ENCODE measurements around the gene PIGM.

The PIGM gene

GRCh38 chr1:160021376-160022074 is 10.3 kb downstream of the PIGM start:
- Histone ChIP-seq H3K9ac (ENCODE audit: low read depth, low read length) (no peak overlapping the region), H3K4me1 (ENCODE audit: insufficient read depth, low read length) (no peaks in the 10 kb centered on the region), H3K4me2 (ENCODE audit: insufficient read depth, low read length) (no peak overlapping the region), H3K36me3 (ENCODE audit: insufficient read depth, low read length) (no peaks in the 10 kb centered on the region), H3K27me3 (ENCODE audit: insufficient read depth, low read length, poor library complexity) (peaks cover 16% of the 10 kb centered on the region), H3K27ac (ENCODE audit: low read length) (no peak overlapping the region), H2AFZ (ENCODE audit: low read depth, low read length) (no peak overlapping the region), H3K79me2 (ENCODE audit: insufficient read depth, low read length) (no peaks in the 10 kb centered on the region), H3K9me3 (ENCODE audit: insufficient read depth, low read length, severe bottlenecking) (no peaks in the 10 kb centered on the region), H4K20me1 (ENCODE audit: insufficient read depth, low read length) (no peaks in the 10 kb centered on the region), H3K4me3 (ENCODE audit: low read depth in 1 of 2, low read length in 2 of 2) (no peak overlapping the region)
- ATAC-seq (ENCODE audit: insufficient read depth, low read depth), result no peak
- TF ChIP-seq CTCF (IDR thresholded peaks at IDR 0.05; ENCODE audit: borderline replicate concordance, extremely low read depth, low read length, poor library complexity, severe bottlenecking), result no peak
- no peak for DNase-seq

- Histone ChIP-seq H3K79me2 (ENCODE audit: insufficient read depth, low read length) (no peaks in the 10 kb centered on the region), H3K27me3 (ENCODE audit: insufficient read depth, low read length, poor library complexity) (peaks cover 18% of the 10 kb centered on the region), H3K36me3 (ENCODE audit: insufficient read depth, low read length) (no peaks in the 10 kb centered on the region), H4K20me1 (ENCODE audit: insufficient read depth, low read length) (no peaks in the 10 kb centered on the region), H3K27ac (ENCODE audit: low read length) (no peak overlapping the region), H3K4me2 (ENCODE audit: insufficient read depth, low read length) (no peak overlapping the region), H3K4me1 (ENCODE audit: insufficient read depth, low read length) (no peaks in the 10 kb centered on the region), H2AFZ (ENCODE audit: low read depth, low read length) (no peak overlapping the region), H3K4me3 (ENCODE audit: low read depth in 1 of 2, low read length in 2 of 2) (no peak overlapping the region), H3K9ac (ENCODE audit: low read depth, low read length) (no peak overlapping the region), H3K9me3 (ENCODE audit: insufficient read depth, low read length, severe bottlenecking) (no peaks in the 10 kb centered on the region)
- ATAC-seq (ENCODE audit: insufficient read depth, low read depth) (no peak), DNase-seq (no peak)
- TF ChIP-seq EZH2 (IDR thresholded peaks at IDR 0.05; ENCODE audit: borderline replicate concordance, low read depth, low read length, severe bottlenecking), result no peak
- TF ChIP-seq CTCF (IDR thresholded peaks at IDR 0.05; ENCODE audit: borderline replicate concordance, extremely low read depth, low read length, poor library complexity, severe bottlenecking), result no peak
Measured at GRCh38 chr1:160020196-160020595, 11.6 kb downstream of the PIGM start.

GRCh38 chr1:160018900-160019299 is 12.9 kb downstream of the PIGM start:
- Histone ChIP-seq H3K9ac (ENCODE audit: low read depth, low read length) (no peak overlapping the region), H2AFZ (ENCODE audit: low read depth, low read length) (no peak overlapping the region), H3K79me2 (ENCODE audit: insufficient read depth, low read length) (no peaks in the 10 kb centered on the region), H3K27ac (ENCODE audit: low read length) (no peak overlapping the region), H3K9me3 (ENCODE audit: insufficient read depth, low read length, severe bottlenecking) (no peaks in the 10 kb centered on the region), H4K20me1 (ENCODE audit: insufficient read depth, low read length) (no peaks in the 10 kb centered on the region), H3K4me1 (ENCODE audit: insufficient read depth, low read length) (no peaks in the 10 kb centered on the region), H3K4me3 (ENCODE audit: low read depth in 1 of 2, low read length in 2 of 2) (no peak overlapping the region), H3K4me2 (ENCODE audit: insufficient read depth, low read length) (no peak overlapping the region), H3K27me3 (ENCODE audit: insufficient read depth, low read length, poor library complexity) (peaks cover 22% of the 10 kb centered on the region), H3K36me3 (ENCODE audit: insufficient read depth, low read length) (no peaks in the 10 kb centered on the region)
- no peak for DNase-seq
- no peak for ATAC-seq (ENCODE audit: insufficient read depth, low read depth)
- TF ChIP-seq EZH2 (IDR thresholded peaks at IDR 0.05; ENCODE audit: borderline replicate concordance, low read depth, low read length, severe bottlenecking) (no peak), CTCF (IDR thresholded peaks at IDR 0.05; ENCODE audit: borderline replicate concordance, extremely low read depth, low read length, poor library complexity, severe bottlenecking) (no peak)

Data from DND-41 (cell line).